MM.1S (cell line): Measurements from ENCODE around the gene FGF23.

Experiments
- EZH2 ChIP-seq: fragments of 300-600 bp; sonication (generic); optimal IDR thresholded peaks from 2 replicates; pipeline ENCODE3; 2017; ENCODE audit warnings: low read depth, mild to moderate bottlenecking, antibody characterized with exemption, low read length, mixed read lengths
- EZH2phosphoT487 ChIP-seq: fragments of 300-600 bp; sonication (generic); IDR thresholded peaks from 2 replicates; pipeline ENCODE4 v1.6.1; 2018; ENCODE audit warnings: antibody characterized with exemption, low read length
- TF ChIP-seq, protein P1 (sequence below): fragments of 300-600 bp; sonication (generic); IDR thresholded peaks from 2 replicates; pipeline ENCODE4 v1.5.1; 2016; ENCODE audit warnings: antibody characterized with exemption, low read length, mixed read lengths

DNA sequence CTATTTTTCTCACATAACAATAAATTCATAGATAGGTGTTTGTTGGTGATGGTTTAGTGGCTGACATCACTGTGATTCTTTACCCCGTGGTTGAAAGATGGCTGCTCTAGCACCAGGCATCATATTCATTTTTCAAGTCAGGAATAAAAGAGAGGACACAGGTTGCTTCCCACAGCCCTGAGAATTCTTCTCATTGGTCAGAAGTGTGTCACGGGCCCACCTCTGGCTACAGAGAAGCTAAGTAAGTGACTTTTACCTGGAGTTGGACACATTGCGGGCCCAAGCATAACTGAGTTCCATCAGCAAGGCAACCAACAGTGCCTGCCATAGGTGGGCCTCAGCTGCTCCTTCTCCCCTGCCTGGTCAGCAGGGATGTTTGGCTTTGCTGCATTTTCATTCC, 27.6 kb upstream of the FGF23 start:
- TF ChIP-seq, protein P1, sequence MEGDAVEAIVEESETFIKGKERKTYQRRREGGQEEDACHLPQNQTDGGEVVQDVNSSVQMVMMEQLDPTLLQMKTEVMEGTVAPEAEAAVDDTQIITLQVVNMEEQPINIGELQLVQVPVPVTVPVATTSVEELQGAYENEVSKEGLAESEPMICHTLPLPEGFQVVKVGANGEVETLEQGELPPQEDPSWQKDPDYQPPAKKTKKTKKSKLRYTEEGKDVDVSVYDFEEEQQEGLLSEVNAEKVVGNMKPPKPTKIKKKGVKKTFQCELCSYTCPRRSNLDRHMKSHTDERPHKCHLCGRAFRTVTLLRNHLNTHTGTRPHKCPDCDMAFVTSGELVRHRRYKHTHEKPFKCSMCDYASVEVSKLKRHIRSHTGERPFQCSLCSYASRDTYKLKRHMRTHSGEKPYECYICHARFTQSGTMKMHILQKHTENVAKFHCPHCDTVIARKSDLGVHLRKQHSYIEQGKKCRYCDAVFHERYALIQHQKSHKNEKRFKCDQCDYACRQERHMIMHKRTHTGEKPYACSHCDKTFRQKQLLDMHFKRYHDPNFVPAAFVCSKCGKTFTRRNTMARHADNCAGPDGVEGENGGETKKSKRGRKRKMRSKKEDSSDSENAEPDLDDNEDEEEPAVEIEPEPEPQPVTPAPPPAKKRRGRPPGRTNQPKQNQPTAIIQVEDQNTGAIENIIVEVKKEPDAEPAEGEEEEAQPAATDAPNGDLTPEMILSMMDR, result no peak
- no peak for TF ChIP-seq EZH2phosphoT487
- TF ChIP-seq EZH2, result no peak
